GM12878 (cell line): ENCODE results near the gene C19orf12. TPM values are rescaled to one million over a fixed set of nuclear protein-coding genes. Genes with fewer than 3 reads are reported as not detected.
A peak's percentile ranks its signal among the peaks of the same experiment; 100 is the strongest.

Source experiments
- ATAC-seq: fragments of 200-7000 bp; cut with Tn5 transposase; 3 replicates; pipeline ENCODE4 v1.9.1; 2020; ENCODE audit warnings: mild to moderate bottlenecking, moderate library complexity
- BruUV-seq: library from RNA; stranded (reverse); fragments of 400-500 nt; replicated peaks from 2 replicates; lab custom pipeline; 2021; lab: Mats Ljungman, UMichigan
- CTCF ChIA-PET: fragments of 300-600 bp; sonication (Branson Sonifier 250); formaldehyde crosslinking; extraction: SDS; loops from one replicate; lab custom pipeline; 2021; ENCODE audit warnings: inconsistent platforms; lab: Yijun Ruan, JAX
- POLR2A ChIA-PET: fragments of 350-600 bp; formaldehyde crosslinking; extraction: SDS; loops from one replicate; lab custom pipeline; 2021; ENCODE audit warnings: inconsistent platforms; lab: Charles Lee
- RAD21 ChIA-PET: fragments of 300-600 bp; sonication (Branson Sonifier 250); formaldehyde crosslinking; loops from one replicate; lab custom pipeline; 2023; ENCODE audit warnings: antibody characterized with exemption; ENCODE audit not compliant: unreplicated experiment; lab: Charles Lee
- SMC1A ChIA-PET: fragments of 300-600 bp; sonication (Branson Sonifier 250); formaldehyde crosslinking; loops from one replicate; lab custom pipeline; 2023; ENCODE audit not compliant: unreplicated experiment, uncharacterized antibody; lab: Charles Lee
- DNase-seq: peaks from one replicate; pipeline ENCODE4 v3.0.0-alpha.2; 2011; ENCODE audit warnings: low read depth, low spot score
- FAIRE-seq: peaks from 3 replicates; lab custom pipeline; 2011; peaks lifted over from hg19 to GRCh38; lab: Jason Lieb, UNC
- H2AFZ ChIP-seq: 2 replicates; pipeline ENCODE4 v1.6.0; 2011; ENCODE audit warnings: low read depth, low read length, control low read depth; ENCODE audit not compliant: control insufficient read depth
- H3K27ac ChIP-seq: 2 replicates; pipeline ENCODE4 v1.5.1; 2011; ENCODE audit warnings: control low read depth; ENCODE audit not compliant: control insufficient read depth, insufficient read depth
- H3K27me3 ChIP-seq, 2 experiments: replicated peaks in 1 of 2; 2 replicates each; pipeline versions ENCODE4 v1.6.0 to v1.6.1; 2011; ENCODE audit warnings: low read length in 1 of 2; ENCODE audit not compliant: control insufficient read depth in 2 of 2, insufficient read depth in 2 of 2
- H3K36me3 ChIP-seq, 2 experiments: 2 replicates each; pipeline ENCODE4 v1.5.1; 2011; ENCODE audit warnings: low read length in 1 of 2; ENCODE audit not compliant: control insufficient read depth in 2 of 2, insufficient read depth in 2 of 2
- H3K4me1 ChIP-seq: 2 replicates; pipeline ENCODE4 v1.6.1; 2011; ENCODE audit warnings: mild to moderate bottlenecking, low read length, moderate library complexity, mixed read lengths; ENCODE audit not compliant: control insufficient read depth, insufficient read depth
- H3K4me2 ChIP-seq: 2 replicates; pipeline ENCODE4 v1.6.0; 2011; ENCODE audit warnings: control low read depth; ENCODE audit not compliant: control insufficient read depth, insufficient read depth
- H3K4me3 ChIP-seq: fragments of 200-600 bp; sonication (generic); 2 replicates; pipeline ENCODE4 v1.5.1; 2016
- H3K79me2 ChIP-seq: 2 replicates; pipeline ENCODE4 v1.6.0; 2011; ENCODE audit warnings: low read length; ENCODE audit not compliant: control insufficient read depth, insufficient read depth
- H3K9ac ChIP-seq: 2 replicates; pipeline ENCODE4 v1.8.0; 2011; ENCODE audit warnings: low read length, control low read depth, mixed read lengths; ENCODE audit not compliant: control insufficient read depth, insufficient read depth
- H3K9me3 ChIP-seq: replicated peaks from 3 replicates; pipeline ENCODE4 v1.5.1; 2011; ENCODE audit warnings: mild to moderate bottlenecking, low read length; ENCODE audit not compliant: control insufficient read depth, insufficient read depth
- H4K20me1 ChIP-seq: 2 replicates; pipeline ENCODE4 v1.6.0; 2011; ENCODE audit not compliant: control insufficient read depth, insufficient read depth
- NFYB ChIP-seq: IDR thresholded peaks from 2 replicates; pipeline ENCODE4 v1.6.1; 2011; ENCODE audit warnings: low read depth, mild to moderate bottlenecking, low read length, improper control_type of control experiment, moderate library complexity; ENCODE audit not compliant: insufficient read depth
- POLR2AphosphoS5 ChIP-seq: IDR thresholded peaks from 2 replicates; pipeline ENCODE4 v1.6.1; 2011; ENCODE audit warnings: mild to moderate bottlenecking, low read length, inconsistent platforms
- RUNX3 ChIP-seq: IDR thresholded peaks from 2 replicates; pipeline ENCODE4 v1.6.1; 2012; ENCODE audit warnings: low read length, inconsistent platforms
- SREBF2 ChIP-seq: IDR thresholded peaks from 2 replicates; pipeline ENCODE4 v1.6.1; 2012; ENCODE audit warnings: mild to moderate bottlenecking, low read length
- STAT3 ChIP-seq: IDR thresholded peaks from 2 replicates; pipeline ENCODE4 v1.6.1; 2011; ENCODE audit warnings: low read depth, low read length, improper control_type of control experiment
- SUZ12 ChIP-seq: fragments of 200-600 bp; sonication (generic); IDR thresholded peaks from one replicate; pipeline ENCODE4 v1.6.1; 2018; ENCODE audit warnings: antibody characterized with exemption, mild to moderate bottlenecking; ENCODE audit not compliant: unreplicated experiment
- TCF12 ChIP-seq: IDR thresholded peaks from 2 replicates; pipeline ENCODE4 v1.6.1; 2011; ENCODE audit warnings: low read depth, mild to moderate bottlenecking, low read length
- TCF3 ChIP-seq: IDR thresholded peaks from 2 replicates; pipeline ENCODE4 v1.6.1; 2012; ENCODE audit warnings: low read depth, mild to moderate bottlenecking, low read length, borderline replicate concordance; ENCODE audit not compliant: insufficient read depth
- ZNF274 ChIP-seq: IDR thresholded peaks from one replicate; pipeline ENCODE4 v1.8.0; 2011; ENCODE audit not compliant: insufficient read length, insufficient read depth
- WGBS: methylation state at CpG from one replicate; pipeline ENCODE4 v1.1.6; 2016; ENCODE audit warnings: low lambda C conversion rate; ENCODE audit not compliant: insufficient replicate concordance, insufficient coverage; ENCODE audit errors: missing lambda C conversion rate; 5-methylcytosine and 5-hydroxymethylcytosine counted together
- in situ Hi-C: fragments of 300-500 bp; cut with MboI; formaldehyde crosslinking; loops from 9 replicates; pipeline ENCODE4 v1.14.3; 2018; ENCODE audit warnings: mixed read lengths
- intact Hi-C: fragments of 100-400 bp; cut with micrococcal nuclease; formaldehyde crosslinking; loops from one replicate; pipeline ENCODE4 v1.14.2; 2022; ENCODE audit not compliant: unreplicated experiment
- polyA plus RNA-seq, 11 experiments: library from polyadenylated mRNA; depleted of rRNA in 4 of 11; unstranded in 6 of 11; stranded (reverse) in 5 of 11; fragments of >200 nt; fragmentation: Nextera tagmentation in 4 of 11; fragmentation: Illumina TruSeq in 1 of 11; extraction: Ambion mirVana in 4 of 11; extraction: Trizol in 1 of 11; gene quantifications; 1 replicate in 1 of 11; 2 replicates in 10 of 11; pipeline versions ENCODE4 v1.2.1 to v1.2.3, GENCODE V29; 2011 to 2016; ENCODE audit warnings: inconsistent platforms in 2 of 11, missing spikeins in 2 of 11, low read depth in 1 of 11
- total RNA-seq, 4 experiments: library from RNA; depleted of rRNA in 3 of 4; stranded (reverse); fragments of >200 nt in 3 of 4; fragmentation: Illumina TruSeq in 1 of 4; extraction: Trizol in 1 of 4; gene quantifications; 2 replicates each; pipeline versions ENCODE4 v1.2.1 to v1.2.3, GENCODE V29; 2013 to 2021
- TF ChIP-seq, protein P1 (sequence below): IDR thresholded peaks from 2 replicates; pipeline ENCODE4 v1.6.1; 2011; ENCODE audit warnings: mild to moderate bottlenecking, low read depth, low read length, moderate library complexity; ENCODE audit not compliant: insufficient replicate concordance

Gene C19orf12
- total and polyA plus RNA-seq, 10 of the 15 experiments (the other 5 are each of a cell fraction or from before 2014, with no cell fraction given): 2.3 to 23.5 (median 20.3) TPM

DNA sequence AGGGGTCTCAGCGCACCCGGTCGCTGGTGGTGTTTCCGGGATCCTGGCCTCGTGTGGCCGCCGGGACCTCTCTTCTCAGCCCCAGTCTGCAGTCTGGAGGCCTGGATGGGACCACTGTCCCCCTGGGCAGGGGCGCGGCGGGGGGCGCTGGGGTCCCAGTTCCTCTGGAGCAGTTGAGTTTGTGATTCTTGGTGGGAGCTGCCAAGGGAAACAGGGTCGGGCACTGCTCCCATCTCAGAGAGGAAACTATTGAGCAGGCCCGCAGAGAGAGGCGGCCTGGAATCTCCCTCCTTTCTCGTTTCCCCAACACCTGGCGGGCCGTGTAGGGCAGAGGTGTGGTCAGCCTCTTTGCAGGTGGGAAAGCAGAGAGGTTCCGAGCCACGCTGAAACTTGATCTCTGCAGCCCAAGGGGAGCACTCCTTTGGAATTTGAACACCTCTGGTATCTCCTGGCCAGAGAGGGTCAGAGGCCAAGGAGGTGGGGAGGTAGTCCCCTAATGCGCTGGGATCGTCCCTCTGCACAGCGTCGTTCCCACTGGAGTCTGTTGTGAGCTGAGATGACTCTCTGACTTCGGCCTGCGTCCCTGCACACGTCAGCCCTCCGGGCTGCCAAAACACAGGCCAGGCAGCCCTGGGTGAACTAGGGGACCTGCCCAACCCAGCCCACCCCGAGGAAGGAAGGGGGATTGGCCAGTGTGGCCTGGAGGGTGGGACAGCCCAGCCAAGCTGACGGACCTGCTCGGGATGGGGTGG is 49.1 kb downstream of the C19orf12 start:
- ChIA-PET CTCF (interaction anchor here (0.7 to 6.5 kb wide), 13 partner anchors 14 to 96 kb away, joined by 3 to 111 read pairs (median 4); partner anchors contain the start of genes C19orf12 and POP4), SMC1A (interaction anchor here (0.7 to 4.7 kb wide), 14 partner anchors 9 to 60 kb away, joined by 3 to 42 read pairs (median 4); partner anchors contain the start of genes C19orf12 and POP4), RAD21 (interaction anchor here (0.8 to 5.3 kb wide), 9 partner anchors 10 to 179 kb away, joined by 3 to 78 read pairs (median 4); partner anchors contain the start of genes C19orf12 and POP4), POLR2A (interaction anchor here (0.7 to 1.3 kb wide), 7 partner anchors 38 to 60 kb away, joined by 3 to 10 read pairs (median 4); partner anchors contain the start of genes C19orf12 and POP4)
- BruUV-seq: no TSS peak
- in situ Hi-C loops (loop anchor here (10.0 kb wide), 1 partner anchor 51 kb away; no protein-coding TSS in a partner anchor), intact Hi-C loops (loop anchor here (1.0 to 2.0 kb wide), 3 partner anchors 29 to 56 kb away; no protein-coding TSS in a partner anchor)
- H2AFZ ChIP-seq: no peak overlapping the region
- peaks cover 40% of the 10 kb centered on the region for H3K4me1 ChIP-seq
- peak overlapping the region; percentile 75 for H3K9ac ChIP-seq
- no peaks in the 10 kb centered on the region for H4K20me1 ChIP-seq
- 27% methylated on average over 30 of the region's 30 CpGs for WGBS
- DNase-seq (no peak), ATAC-seq (peak; percentile 46), FAIRE-seq (no peak)
- H3K27me3 ChIP-seq: no peaks in the 10 kb centered on the region
- peak overlapping the region; percentile 84 for H3K27ac ChIP-seq
- TF ChIP-seq SUZ12 (no peak), TCF12 (peak; percentile 58; the same call in 1 of the 2 replicates), SREBF2 (no peak), STAT3 (no peak), POLR2AphosphoS5 (0 out of 2 replicates have a peak, but pooled peaks have one; percentile 30), TCF3 (0 out of 2 replicates have a peak, but pooled peaks have one; percentile 48), ZNF274 (no peak), RUNX3 (peak; percentile 44; the same call in 1 of the 2 replicates), NFYB (no peak)
- TF ChIP-seq, protein P1, sequence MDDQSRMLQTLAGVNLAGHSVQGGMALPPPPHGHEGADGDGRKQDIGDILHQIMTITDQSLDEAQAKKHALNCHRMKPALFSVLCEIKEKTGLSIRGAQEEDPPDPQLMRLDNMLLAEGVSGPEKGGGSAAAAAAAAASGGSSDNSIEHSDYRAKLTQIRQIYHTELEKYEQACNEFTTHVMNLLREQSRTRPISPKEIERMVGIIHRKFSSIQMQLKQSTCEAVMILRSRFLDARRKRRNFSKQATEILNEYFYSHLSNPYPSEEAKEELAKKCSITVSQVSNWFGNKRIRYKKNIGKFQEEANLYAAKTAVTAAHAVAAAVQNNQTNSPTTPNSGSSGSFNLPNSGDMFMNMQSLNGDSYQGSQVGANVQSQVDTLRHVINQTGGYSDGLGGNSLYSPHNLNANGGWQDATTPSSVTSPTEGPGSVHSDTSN: no peak
- peak overlapping the region; percentile 91 for H3K4me2 ChIP-seq
- H3K36me3 ChIP-seq: no peaks in the 10 kb centered on the region; a peak in 2 of 4 replicates
- peaks cover 54% of the 10 kb centered on the region for H3K79me2 ChIP-seq
- no peaks in the 10 kb centered on the region for H3K9me3 ChIP-seq
- peak overlapping the region; percentile 92 for H3K4me3 ChIP-seq
